ENCODE data around the gene NECAB2.

DNA sequence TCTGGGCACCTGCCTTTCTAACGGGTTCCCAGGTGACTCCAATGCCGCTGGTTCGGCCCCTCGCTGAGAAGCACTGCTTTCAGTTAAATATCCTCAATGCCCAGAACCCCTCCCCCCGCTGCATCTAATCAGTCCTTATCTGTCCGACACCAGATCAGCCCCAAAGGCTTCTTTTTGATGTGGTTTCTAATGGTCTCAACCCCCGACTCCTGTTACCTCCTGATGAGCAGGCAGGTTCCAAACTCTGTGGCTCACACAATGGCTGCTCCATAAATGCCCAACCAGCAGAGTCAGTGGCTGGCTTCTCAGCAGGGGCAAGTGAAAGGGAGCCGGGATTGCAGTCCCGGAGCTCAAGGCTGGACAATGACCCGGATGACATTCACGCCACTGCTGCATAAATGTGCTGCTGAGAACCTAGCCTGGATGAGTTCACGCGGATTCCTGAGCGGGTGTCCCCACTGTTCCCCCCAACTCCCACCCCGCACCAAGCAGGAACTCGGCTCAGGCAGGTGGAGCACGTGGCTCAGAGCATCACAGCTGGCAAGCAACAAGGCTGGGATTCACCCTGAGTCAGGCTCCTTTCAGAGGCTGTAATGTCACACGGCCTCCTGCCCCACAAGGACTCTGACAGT is 75.6 kb downstream of the NECAB2 start:
- TF ChIP-seq, protein P1, sequence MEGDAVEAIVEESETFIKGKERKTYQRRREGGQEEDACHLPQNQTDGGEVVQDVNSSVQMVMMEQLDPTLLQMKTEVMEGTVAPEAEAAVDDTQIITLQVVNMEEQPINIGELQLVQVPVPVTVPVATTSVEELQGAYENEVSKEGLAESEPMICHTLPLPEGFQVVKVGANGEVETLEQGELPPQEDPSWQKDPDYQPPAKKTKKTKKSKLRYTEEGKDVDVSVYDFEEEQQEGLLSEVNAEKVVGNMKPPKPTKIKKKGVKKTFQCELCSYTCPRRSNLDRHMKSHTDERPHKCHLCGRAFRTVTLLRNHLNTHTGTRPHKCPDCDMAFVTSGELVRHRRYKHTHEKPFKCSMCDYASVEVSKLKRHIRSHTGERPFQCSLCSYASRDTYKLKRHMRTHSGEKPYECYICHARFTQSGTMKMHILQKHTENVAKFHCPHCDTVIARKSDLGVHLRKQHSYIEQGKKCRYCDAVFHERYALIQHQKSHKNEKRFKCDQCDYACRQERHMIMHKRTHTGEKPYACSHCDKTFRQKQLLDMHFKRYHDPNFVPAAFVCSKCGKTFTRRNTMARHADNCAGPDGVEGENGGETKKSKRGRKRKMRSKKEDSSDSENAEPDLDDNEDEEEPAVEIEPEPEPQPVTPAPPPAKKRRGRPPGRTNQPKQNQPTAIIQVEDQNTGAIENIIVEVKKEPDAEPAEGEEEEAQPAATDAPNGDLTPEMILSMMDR (IDR thresholded peaks at IDR 0.05; ENCODE audit: poor library complexity, severe bottlenecking), result no peak
- TF ChIP-seq SMC3 (conservative IDR thresholded peaks at IDR 0.05; ENCODE audit: poor library complexity) (no peak), EZH2 (IDR thresholded peaks at IDR 0.05; ENCODE audit: borderline replicate concordance, insufficient read depth, low read length, poor library complexity, severe bottlenecking) (no peak), RAD21 (conservative IDR thresholded peaks at IDR 0.05) (no peak), POLR2AphosphoS5 (IDR thresholded peaks at IDR 0.05) (no peak), EP300 (conservative IDR thresholded peaks at IDR 0.05; ENCODE audit: poor library complexity, severe bottlenecking) (no peak), TAF1 (IDR thresholded peaks at IDR 0.05; ENCODE audit: low read depth) (no peak), MXI1 (conservative IDR thresholded peaks at IDR 0.05; ENCODE audit: poor library complexity, severe bottlenecking) (no peak)
- TF ChIP-seq, protein P2, sequence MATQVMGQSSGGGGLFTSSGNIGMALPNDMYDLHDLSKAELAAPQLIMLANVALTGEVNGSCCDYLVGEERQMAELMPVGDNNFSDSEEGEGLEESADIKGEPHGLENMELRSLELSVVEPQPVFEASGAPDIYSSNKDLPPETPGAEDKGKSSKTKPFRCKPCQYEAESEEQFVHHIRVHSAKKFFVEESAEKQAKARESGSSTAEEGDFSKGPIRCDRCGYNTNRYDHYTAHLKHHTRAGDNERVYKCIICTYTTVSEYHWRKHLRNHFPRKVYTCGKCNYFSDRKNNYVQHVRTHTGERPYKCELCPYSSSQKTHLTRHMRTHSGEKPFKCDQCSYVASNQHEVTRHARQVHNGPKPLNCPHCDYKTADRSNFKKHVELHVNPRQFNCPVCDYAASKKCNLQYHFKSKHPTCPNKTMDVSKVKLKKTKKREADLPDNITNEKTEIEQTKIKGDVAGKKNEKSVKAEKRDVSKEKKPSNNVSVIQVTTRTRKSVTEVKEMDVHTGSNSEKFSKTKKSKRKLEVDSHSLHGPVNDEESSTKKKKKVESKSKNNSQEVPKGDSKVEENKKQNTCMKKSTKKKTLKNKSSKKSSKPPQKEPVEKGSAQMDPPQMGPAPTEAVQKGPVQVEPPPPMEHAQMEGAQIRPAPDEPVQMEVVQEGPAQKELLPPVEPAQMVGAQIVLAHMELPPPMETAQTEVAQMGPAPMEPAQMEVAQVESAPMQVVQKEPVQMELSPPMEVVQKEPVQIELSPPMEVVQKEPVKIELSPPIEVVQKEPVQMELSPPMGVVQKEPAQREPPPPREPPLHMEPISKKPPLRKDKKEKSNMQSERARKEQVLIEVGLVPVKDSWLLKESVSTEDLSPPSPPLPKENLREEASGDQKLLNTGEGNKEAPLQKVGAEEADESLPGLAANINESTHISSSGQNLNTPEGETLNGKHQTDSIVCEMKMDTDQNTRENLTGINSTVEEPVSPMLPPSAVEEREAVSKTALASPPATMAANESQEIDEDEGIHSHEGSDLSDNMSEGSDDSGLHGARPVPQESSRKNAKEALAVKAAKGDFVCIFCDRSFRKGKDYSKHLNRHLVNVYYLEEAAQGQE (IDR thresholded peaks at IDR 0.05; ENCODE audit: borderline replicate concordance), result no peak

Data from neural cell (in vitro differentiated cells).